Measurements from ENCODE around the gene LSM14A.

The LSM14A gene

DNA sequence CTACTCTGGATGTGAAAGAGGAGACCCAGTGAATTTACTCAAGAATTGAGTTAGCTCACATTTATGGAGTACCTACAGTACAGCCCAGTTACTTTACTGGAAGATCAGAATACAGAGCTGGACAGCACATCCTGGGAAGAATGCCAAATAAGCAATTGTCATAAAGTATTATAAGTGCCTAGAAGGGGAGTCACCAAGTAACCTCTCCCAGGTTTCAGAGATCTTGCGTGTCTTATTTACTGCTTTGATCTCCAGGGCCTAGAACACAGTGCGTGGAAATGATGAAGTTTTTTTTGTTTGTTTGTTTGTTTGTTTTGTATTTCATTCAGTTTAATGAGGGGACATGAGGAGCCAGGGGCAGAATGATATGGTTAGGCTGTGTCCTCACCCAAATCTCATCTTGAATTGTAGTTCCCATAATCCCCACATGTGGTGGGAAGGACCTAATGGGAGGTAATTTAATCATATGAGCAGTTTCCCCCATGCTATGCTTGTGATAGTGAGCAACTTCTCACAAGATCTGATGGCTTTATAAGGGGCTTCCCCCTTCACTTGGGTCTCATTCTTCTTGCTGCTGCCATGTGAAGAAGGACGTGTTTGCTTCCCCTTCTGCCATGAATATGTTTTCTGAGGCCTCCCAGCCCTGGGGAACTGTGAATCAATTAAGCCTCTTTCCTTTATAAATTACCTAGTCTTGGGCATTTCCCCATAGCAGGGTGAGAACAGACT lies 87.2 kb downstream of the LSM14A start:
- no peak for FAIRE-seq

DNA sequence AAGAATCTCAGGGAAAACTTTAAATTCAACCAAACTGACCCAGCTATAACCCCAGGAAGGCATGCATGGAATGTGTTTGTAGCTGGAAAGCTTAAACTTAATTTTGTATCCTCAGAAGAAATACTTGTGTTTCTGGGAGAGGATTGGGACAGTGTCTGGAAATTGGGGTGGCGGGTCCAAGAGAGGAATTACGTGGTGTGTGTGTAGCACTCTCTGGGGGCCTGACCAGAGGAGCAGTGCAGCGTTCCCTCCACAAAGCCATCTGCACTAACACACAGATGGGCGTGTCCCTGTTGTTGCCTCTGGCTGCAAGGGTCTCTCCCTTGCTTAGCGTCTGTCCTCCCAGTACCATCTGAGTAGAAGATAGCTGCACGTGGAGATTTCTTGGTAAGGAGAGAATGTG lies 88.5 kb downstream of the LSM14A start:
- no peak for FAIRE-seq

DNA sequence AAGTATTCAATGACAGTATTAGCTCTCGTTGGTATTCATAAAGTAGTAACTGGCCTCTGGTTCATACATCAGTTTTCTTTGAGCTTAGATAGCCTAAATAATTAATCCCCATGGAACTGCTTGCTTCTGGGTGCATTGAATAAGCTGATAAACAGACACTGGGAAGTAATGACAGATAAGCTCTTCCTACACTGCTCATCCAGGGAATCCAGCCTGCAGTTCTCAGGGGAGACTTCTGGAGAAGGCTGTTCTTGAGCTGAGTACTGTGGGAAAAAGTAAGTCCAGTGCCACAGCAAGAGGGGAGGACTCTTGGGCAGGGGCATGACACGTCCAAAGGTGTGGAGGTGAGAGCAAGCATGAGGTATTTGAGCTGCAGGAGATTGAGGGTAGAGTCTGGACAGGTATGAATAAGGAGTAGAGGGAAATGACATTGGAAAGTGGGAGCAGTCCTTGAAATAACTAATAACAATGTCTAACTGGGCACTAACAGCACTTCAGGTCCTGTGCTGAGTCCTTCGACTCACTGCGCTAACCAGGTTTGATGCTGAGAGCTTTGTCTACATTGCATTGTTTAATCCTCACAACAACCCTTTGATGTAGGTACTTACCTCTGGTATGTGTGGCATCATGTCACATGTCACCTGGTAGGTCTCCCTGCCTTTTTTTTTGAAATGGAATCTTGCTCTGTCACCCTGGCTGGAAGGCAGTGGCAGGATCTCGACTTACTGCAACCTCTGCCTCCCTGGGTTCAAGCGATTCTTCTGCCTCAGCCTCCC lies 89.2 kb downstream of the LSM14A start:
- no peak for FAIRE-seq

DNA sequence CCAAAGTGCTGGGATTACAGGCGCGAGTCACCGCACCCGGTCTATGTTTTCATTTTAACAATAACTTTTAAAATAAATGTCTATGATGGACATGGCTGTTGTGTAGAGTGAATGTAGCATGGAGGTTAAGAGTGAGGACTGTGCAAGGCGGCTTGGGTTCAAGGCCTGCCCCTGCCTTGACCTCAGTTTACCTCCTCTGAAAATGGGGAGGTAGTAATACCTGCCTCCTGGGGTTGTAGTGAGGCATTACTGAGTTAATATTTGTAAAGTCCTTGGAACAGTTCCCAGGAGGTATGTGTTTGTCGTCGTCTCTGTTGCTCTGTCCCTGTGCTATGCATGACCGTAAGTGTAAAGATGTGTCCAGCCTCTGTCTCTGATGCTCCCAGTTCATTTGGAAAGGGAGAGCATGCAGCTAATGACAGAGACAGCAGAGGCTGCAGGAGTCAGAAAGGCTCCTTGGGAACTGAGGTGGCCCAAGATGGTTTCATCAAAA lies 91.5 kb downstream of the LSM14A start:
- FAIRE-seq: no peak

DNA sequence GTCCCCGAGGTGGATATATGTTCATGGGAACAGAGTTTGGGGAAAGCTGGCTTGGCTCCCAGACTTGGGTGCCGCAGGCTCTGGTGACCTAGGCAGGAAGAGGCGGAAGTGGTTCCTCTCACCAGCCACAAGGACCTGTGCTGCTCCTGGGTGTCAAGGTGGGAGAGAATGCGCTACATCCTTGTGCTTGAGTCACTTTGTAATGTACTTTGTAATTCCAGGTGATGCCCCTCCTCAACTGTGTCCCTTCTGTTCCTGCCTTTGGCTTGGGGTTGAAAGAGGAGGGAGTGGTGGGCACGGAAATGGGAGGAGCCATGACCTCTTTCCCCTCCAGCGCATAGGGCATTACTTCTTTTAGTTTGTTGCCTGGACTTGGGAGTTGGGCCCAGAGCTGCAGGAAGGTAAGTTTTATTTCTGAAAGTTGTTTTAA lies 92.9 kb downstream of the LSM14A start:
- no peak for FAIRE-seq

DNA sequence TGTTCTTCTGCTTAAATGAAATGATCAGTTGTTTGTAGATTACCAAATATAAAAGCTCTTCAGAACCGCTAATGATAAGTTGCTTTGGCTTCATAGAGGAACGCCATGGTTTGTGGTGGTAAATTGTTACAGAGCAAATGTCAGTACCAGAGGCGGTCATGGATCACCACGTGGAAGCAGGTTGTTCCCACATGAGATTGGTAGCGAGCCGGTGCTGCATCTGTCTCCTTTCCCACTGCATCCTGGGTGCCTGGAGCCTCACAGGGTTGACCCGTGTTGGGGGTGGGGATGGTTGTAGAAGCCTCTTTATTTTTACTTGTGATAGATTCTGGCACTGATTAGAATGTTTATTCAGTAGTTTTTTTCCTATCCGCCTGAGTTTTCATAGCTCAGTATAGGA lies 96.8 kb downstream of the LSM14A start:
- no peak for FAIRE-seq

DNA sequence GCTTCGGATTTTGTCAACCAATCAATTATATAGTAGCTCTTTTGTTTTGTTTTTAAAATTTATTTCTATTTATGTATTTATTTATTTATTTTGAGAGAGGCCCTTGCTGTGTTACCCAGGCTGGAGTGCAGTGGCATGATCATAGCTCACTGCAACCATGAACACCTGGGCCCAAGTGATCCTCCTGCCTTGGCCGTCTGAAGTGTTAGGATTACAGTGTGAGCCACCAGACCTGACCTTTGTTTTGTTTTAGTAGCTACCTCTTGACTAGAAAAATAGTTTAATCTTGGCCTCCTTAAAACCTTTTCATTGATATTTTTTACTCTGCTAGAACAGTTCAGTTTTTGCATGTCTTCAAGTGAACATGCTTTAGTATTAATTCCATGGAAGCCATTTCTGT lies 97.2 kb downstream of the LSM14A start:
- no peak for FAIRE-seq

DNA sequence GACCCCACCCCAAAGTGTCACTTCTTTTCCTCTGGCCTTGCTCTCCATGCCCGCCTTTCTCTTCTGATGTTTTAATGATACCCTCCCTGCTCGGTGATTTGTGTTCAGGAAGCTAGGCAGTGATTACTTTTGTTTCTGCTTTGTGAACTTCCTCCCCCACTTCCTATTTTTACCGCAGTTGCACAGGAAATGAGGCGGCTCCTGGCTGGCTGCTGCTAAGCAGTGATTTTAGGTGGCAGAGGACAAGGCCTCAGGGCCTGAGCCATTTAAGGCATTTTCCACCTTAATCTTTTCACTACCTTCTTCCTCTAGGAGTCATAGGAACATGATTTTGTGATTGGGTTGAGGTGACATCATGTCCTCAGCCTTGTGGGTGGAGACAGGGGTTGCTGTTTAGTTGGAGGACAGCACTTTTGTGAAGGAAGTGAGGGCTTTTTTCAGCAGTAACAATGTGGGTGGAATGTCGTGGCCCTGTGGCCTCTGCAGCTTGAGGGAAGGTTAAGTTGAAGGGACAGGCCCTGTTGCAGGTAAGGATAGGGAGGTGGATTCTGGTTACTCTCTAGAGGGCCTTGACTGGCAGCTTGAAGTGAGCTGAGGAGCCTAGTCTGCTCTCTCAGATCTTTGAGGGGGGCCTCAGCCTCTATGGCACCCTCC lies 97.8 kb downstream of the LSM14A start:
- no peak for FAIRE-seq

DNA sequence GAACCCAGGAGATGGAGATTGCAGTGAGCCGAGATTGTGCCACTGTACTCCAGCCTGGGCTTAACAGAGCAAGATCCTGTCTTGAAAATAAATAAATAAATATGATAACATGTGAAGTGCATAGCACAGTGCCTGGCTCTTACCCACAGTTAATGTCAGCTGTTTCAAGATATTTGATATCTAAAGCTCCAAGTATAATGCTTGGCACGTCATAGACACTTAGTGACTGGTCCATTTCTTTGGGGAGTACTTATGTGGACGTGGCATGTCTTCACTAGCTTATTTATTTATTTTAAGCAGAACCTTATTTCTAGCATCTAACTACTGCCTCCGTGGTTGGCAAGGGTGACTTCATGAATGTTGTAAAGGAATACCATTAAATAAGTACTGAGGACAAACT lies 100.8 kb downstream of the LSM14A start:
- no peak for FAIRE-seq

DNA sequence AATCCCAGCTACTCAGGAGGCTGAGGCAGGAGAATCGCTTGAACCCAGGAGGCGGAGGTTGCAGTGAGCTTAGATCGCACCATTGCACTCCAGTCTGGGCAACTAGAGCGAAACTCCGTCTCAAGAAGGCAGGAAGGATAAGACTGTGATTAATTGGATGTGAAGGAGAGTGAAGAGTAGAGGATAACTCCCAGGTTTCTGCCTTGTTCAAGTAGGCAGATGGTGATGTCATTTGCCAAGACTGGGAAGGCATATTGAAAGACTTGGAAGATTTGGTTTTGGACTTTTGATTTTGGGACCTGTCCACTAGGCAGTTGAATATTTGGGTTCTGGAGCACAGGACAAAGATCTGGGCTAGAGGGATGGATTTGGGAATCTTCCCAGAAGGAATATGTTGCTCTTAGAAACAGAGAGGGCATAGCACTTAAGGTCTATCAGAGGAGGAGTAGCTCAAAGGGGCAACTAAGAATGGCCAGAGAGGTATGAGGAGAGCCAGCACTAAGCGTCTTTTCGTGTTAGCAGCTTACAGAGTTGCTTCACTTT lies 102.1 kb downstream of the LSM14A start:
- FAIRE-seq: no peak

DNA sequence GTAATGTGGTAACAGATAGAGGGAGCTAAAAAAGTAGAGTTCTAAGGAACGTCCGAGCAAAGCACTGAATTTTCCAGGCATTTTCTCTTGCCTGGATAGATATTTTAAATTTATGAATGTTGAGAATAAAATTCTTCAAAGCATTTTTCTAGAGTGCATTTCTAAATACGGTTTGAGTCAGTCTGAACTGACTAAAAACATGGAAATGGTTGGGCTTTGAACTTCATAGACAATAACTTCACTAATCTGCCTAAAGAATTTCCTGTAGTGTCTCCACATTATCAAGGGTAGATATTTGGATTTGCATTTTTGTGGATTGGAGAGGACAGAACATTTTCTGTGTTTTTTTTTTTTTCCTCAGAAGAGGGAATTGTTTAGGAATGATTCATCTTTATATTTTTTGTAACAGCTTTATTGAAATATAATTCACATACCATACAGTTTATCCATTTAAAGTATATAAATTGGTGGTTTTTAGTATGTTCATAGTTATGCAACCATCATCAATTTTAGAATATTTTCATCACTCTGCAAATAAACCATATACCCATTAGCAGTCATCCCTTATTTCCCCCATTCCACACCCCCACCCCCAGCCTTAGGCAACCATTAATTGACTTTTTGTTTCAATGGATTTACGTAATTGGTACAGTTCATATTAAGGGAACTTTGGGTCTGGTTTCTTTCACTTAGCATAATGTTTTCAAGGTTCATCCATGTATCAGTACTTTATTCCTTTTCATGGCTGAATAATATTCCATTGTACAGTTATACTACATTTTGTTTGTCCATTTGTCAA lies 102.7 kb downstream of the LSM14A start:
- FAIRE-seq: no peak

DNA sequence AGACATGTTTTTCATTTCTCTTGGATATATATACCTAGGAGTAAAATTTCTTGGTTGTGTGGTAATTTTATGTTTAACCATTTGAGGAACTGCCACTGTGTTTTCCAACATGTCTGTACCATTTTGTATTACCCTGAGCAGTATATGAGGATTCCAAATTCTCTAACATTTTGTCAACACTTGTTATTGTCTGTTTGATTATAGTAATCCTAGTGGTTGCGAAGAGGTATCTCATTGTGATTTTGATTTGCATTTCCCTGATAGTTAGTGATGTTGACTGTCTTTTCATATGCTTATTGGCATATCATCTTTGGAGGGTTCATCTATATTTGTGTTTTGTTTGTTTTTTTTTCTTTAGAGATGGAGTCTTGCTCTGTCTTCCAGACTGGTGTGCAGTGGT lies 103.4 kb downstream of the LSM14A start:
- no peak for FAIRE-seq

DNA sequence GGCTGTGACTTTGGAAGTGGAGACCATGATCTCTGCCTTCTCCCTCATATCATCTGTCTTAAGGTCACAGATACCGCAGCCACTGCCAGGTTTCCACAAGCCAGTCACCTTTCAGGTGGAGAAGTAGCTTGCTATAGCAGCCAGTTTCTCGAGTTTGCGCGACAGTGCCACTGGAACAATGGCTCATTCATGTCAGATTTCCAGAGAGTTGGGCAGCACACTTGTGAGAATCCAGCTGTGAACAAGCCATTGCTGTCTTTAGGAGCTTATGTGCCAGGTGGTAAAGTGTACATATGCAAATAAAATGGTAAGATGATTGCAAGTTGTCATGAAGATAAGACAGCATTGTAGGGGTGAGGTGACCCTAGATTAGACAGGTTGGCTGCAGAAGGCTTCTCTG lies 104.3 kb downstream of the LSM14A start:
- FAIRE-seq: no peak

DNA sequence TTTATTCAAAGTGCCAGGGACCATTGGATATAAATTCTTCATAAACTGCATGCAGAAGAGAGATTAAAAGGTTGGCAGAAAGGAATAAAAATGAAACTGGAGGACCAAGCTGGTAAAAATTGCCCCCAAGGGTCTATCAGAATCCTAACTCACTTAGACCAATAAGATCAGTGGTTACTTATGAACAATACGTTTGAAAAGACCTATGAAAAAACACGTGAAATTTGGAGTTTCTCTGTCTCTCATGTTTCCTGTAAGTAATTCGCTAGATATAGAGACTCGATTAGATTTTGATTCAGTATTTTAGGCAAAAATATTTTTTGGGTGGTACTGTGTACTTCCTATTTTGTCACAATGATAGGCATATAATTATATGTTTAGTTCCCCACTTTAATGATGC lies 104.9 kb downstream of the LSM14A start:
- FAIRE-seq: no peak

DNA sequence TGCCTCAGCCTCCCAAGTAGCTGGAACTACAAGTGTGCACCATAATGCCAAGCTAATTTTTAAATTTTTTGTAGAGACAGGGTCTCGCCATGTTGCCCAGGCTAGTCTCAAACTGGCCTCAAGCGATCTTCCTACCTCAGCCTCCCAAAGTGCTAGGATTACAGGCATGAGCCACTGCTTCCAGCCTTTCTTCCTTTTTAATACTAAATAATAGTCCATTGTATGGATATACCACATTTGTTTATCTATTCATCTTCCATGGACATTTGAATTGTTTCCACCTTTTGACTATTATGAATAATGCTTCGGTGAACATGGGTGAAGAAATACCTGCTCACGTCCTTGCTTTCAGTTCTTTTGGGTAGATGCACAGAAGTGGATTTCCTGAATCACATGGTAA lies 106.5 kb downstream of the LSM14A start:
- no peak for FAIRE-seq
